Hepatocyte (in vitro differentiated cells): ENCODE measurements around the gene RIMBP2.

ENCODE experiments used
- CTCF ChIP-seq: fragments of 200-600 bp; sonication (generic); IDR thresholded peaks from 2 replicates; pipeline ENCODE4 v1.5.1; 2016; ENCODE audit warnings: antibody characterized with exemption, mild to moderate bottlenecking; ENCODE audit not compliant: poor library complexity
- EZH2 ChIP-seq: fragments of 200-600 bp; sonication (generic); IDR thresholded peaks from 2 replicates; pipeline ENCODE4 v1.6.1; 2016; ENCODE audit warnings: antibody characterized with exemption, mild to moderate bottlenecking, borderline replicate concordance

- TF ChIP-seq CTCF (no peak), EZH2 (no peak)
Observed at GRCh38 chr12:130583800-130584199, 132.3 kb downstream of the RIMBP2 start.
